Pons (tissue), 1 donor: Measurements from ENCODE around the gene C11orf91.

Source experiments
- DNase-seq: peaks from one replicate; pipeline ENCODE4 v3.0.0-alpha.2; 2016; ENCODE audit warnings: low spot score

The C11orf91 gene

DNA sequence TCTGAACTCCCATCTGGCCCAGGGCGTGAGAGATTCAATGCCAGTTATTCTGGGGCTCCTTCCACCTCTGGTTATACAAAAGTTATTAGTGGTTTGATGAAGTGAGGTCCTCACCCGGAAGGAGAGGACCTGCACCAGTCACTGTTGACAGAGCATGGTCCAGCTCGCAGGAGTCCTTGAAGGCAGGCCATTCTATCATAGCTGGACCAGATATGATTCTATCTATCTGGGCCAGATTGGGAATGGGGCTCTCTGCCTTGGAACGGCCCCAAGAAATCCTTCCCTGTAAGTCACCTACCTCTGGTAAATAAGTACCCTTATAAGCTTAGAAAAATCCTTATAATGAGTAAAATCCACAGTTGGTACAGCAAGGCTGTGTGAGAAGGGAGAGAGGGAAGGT, 50.7 kb downstream of the C11orf91 start:
- no peak for DNase-seq
